PC-9 (cell line): ENCODE data around the gene RNF13. TPM values are rescaled to one million over a fixed set of nuclear protein-coding genes. Genes with fewer than 3 reads are reported as not detected.

Source experiments
- BruUV-seq: library from RNA; stranded (reverse); fragments of 400-500 nt; replicated peaks from 2 replicates; lab custom pipeline; 2021; lab: Mats Ljungman, UMichigan
- CTCF ChIA-PET: fragments of 300-600 bp; sonication (Branson Sonifier 250); formaldehyde crosslinking; loops from one replicate; lab custom pipeline; 2022; ENCODE audit warnings: antibody characterized with exemption; lab: Charles Lee
- POLR2A ChIA-PET: fragments of 300-600 bp; sonication (Branson Sonifier 250); formaldehyde crosslinking; loops from one replicate; lab custom pipeline; 2022; ENCODE audit warnings: antibody characterized with exemption; ENCODE audit not compliant: unreplicated experiment; lab: Charles Lee
- DNase-seq, 2 experiments: peaks; one replicate each; pipeline versions ENCODE4 v3.0.0 to v3.0.0-alpha.2; 2015 to 2022; ENCODE audit warnings: mixed read lengths in 1 of 2
- H2AFZ ChIP-seq: fragments of 200-600 bp; sonication (generic); 2 replicates; pipeline ENCODE4 v1.8.1; 2017; ENCODE audit warnings: antibody characterized with exemption
- H3F3A ChIP-seq: fragments of 200-600 bp; sonication (generic); 2 replicates; pipeline ENCODE4 v1.8.1; 2017; ENCODE audit warnings: antibody characterized with exemption, mild to moderate bottlenecking, low read depth; ENCODE audit not compliant: insufficient read depth
- H3K27ac ChIP-seq: fragments of 200-600 bp; sonication (generic); 2 replicates; pipeline ENCODE4 v1.6.1; 2016; ENCODE audit warnings: mixed run types
- H3K27me3 ChIP-seq: fragments of 200-600 bp; sonication (generic); 2 replicates; pipeline ENCODE4 v1.6.1; 2016; ENCODE audit warnings: low read depth, mixed run types; ENCODE audit not compliant: insufficient read depth
- H3K36me3 ChIP-seq: fragments of 200-600 bp; sonication (generic); 2 replicates; pipeline ENCODE4 v1.6.1; 2016; ENCODE audit warnings: low read depth, mixed run types
- H3K4me1 ChIP-seq: fragments of 200-600 bp; sonication (generic); replicated peaks from 2 replicates; pipeline ENCODE4 v1.6.1; 2016; ENCODE audit warnings: mixed run types; ENCODE audit not compliant: insufficient read depth
- H3K4me2 ChIP-seq: fragments of 200-600 bp; sonication (generic); 2 replicates; pipeline ENCODE4 v1.6.1; 2017; ENCODE audit warnings: mixed run types
- H3K4me3 ChIP-seq: fragments of 200-600 bp; sonication (generic); 2 replicates; pipeline ENCODE4 v1.6.1; 2016; ENCODE audit warnings: mixed run types
- H3K79me2 ChIP-seq: fragments of 200-600 bp; sonication (generic); 2 replicates; pipeline ENCODE4 v1.6.1; 2017; ENCODE audit warnings: low read depth, mixed run types
- H3K9me2 ChIP-seq: fragments of 200-600 bp; sonication (generic); 2 replicates; pipeline ENCODE4 v1.8.1; 2017; ENCODE audit warnings: mild to moderate bottlenecking; ENCODE audit not compliant: insufficient read depth
- H3K9me3 ChIP-seq: fragments of 200-600 bp; sonication (generic); 2 replicates; pipeline ENCODE4 v1.8.1; 2016; ENCODE audit warnings: low read depth; ENCODE audit not compliant: insufficient read depth
- H4K20me1 ChIP-seq: fragments of 200-600 bp; sonication (generic); 2 replicates; pipeline ENCODE4 v1.8.1; 2017; ENCODE audit not compliant: insufficient read depth
- CTCF ChIP-seq: fragments of 200-600 bp; sonication (generic); conservative IDR thresholded peaks from 2 replicates; pipeline ENCODE4 v1.6.1; 2017; ENCODE audit warnings: mixed run types, antibody characterized with exemption, mild to moderate bottlenecking, moderate library complexity
- EZH2 ChIP-seq: fragments of 200-600 bp; sonication (generic); IDR thresholded peaks from 2 replicates; pipeline ENCODE4 v1.8.0; 2017; ENCODE audit warnings: antibody characterized with exemption, low read depth
- intact Hi-C: fragments of 100-400 bp; cut with micrococcal nuclease; formaldehyde crosslinking; loops from one replicate; pipeline ENCODE4 v1.10.0; 2022; ENCODE audit not compliant: unreplicated experiment
- total RNA-seq: library from RNA; stranded (reverse); gene quantifications from 2 replicates; pipeline ENCODE4 v1.2.3, GENCODE V29; 2021

Gene RNF13
- total RNA-seq, 1 experiment from 2014 or later, result 65.0 TPM

GRCh38 chr3:149819432-149819831 is 6.4 kb downstream of the RNF13 start:
- Histone ChIP-seq H3K9me3 (0 out of 2 replicates have a peak, but pooled peaks cover 6% of the 10 kb centered on the region), H3K79me2 (peaks cover 99% of the 10 kb centered on the region), H3K4me1 (peaks cover 33% of the 10 kb centered on the region), H3K9me2 (no peaks in the 10 kb centered on the region), H4K20me1 (peaks cover 20% of the 10 kb centered on the region), H3K36me3 (no peaks in the 10 kb centered on the region), H3K27ac (no peak overlapping the region), H3K4me3 (no peak overlapping the region), H2AFZ (no peak overlapping the region), H3K27me3 (no peaks in the 10 kb centered on the region), H3F3A (peaks cover 2% of the 10 kb centered on the region; the same call in 1 of the 2 replicates), H3K4me2 (no peak overlapping the region)
- intact Hi-C loops, result no loop called here
- CTCF ChIA-PET, result interaction anchor here (0.6 kb wide), 1 partner anchor 8 kb away, joined by 3 read pairs; no protein-coding TSS in a partner anchor
- DNase-seq, result no peak
- no TSS peak for BruUV-seq
- POLR2A ChIA-PET, result no interaction called here
- TF ChIP-seq EZH2 (no peak), CTCF (no peak)

- H3K4me2 ChIP-seq, result no peak overlapping the region
- H3K4me3 ChIP-seq, result no peak overlapping the region
- H3K27me3 ChIP-seq, result no peaks in the 10 kb centered on the region
- peaks cover 99% of the 10 kb centered on the region for H3K79me2 ChIP-seq
- no peak overlapping the region for H2AFZ ChIP-seq
- ChIA-PET POLR2A (no interaction called here), CTCF (interaction anchor here (0.6 kb wide), 2 partner anchors 9 to 251 kb away, joined by 3 read pairs; no protein-coding TSS in a partner anchor)
- no TSS peak for BruUV-seq
- no peak for DNase-seq
- TF ChIP-seq CTCF (no peak), EZH2 (no peak)
- intact Hi-C loops, result no loop called here
- H3K36me3 ChIP-seq, result no peaks in the 10 kb centered on the region
- peaks cover 26% of the 10 kb centered on the region for H3K4me1 ChIP-seq
- no peak overlapping the region for H3K27ac ChIP-seq
- H3K9me2 ChIP-seq, result no peaks in the 10 kb centered on the region
- no peaks in the 10 kb centered on the region for H3F3A ChIP-seq
- H4K20me1 ChIP-seq, result peaks cover 13% of the 10 kb centered on the region
- H3K9me3 ChIP-seq, result 0 out of 2 replicates have a peak, but pooled peaks cover 6% of the 10 kb centered on the region
Measured at GRCh38 chr3:149820183-149820582, 7.2 kb downstream of the RNF13 start.

- POLR2A ChIA-PET, result no interaction called here
- no TSS peak for BruUV-seq
- CTCF ChIA-PET, result no interaction called here
- H2AFZ ChIP-seq, result no peak overlapping the region
- 0 out of 2 replicates have a peak, but pooled peaks cover 6% of the 10 kb centered on the region for H3K36me3 ChIP-seq
- H3K79me2 ChIP-seq, result peaks cover 91% of the 10 kb centered on the region
- H4K20me1 ChIP-seq, result peaks cover 4% of the 10 kb centered on the region; the same call in 1 of the 2 replicates
- no peaks in the 10 kb centered on the region for H3F3A ChIP-seq
- no peaks in the 10 kb centered on the region for H3K4me1 ChIP-seq
- no peak for TF ChIP-seq CTCF
- no peak for TF ChIP-seq EZH2
- intact Hi-C loops, result no loop called here
- H3K9me2 ChIP-seq, result no peaks in the 10 kb centered on the region
- peaks cover 22% of the 10 kb centered on the region for H3K9me3 ChIP-seq
- no peak overlapping the region for H3K4me3 ChIP-seq
- H3K27me3 ChIP-seq, result no peaks in the 10 kb centered on the region
- H3K27ac ChIP-seq, result no peak overlapping the region
- DNase-seq, result no peak
- no peak overlapping the region for H3K4me2 ChIP-seq
Measured at GRCh38 chr3:149826636-149827035, 13.6 kb downstream of the RNF13 start.
